ENCODE results near the gene ZMIZ1. TPM values are rescaled to one million over a fixed set of nuclear protein-coding genes. Genes with fewer than 3 reads are reported as not detected.

Gene ZMIZ1
- polyA plus RNA-seq, 2 of the 4 experiments (the other 2 are of a cell fraction) = 8.1 to 30.3 TPM

DNA sequence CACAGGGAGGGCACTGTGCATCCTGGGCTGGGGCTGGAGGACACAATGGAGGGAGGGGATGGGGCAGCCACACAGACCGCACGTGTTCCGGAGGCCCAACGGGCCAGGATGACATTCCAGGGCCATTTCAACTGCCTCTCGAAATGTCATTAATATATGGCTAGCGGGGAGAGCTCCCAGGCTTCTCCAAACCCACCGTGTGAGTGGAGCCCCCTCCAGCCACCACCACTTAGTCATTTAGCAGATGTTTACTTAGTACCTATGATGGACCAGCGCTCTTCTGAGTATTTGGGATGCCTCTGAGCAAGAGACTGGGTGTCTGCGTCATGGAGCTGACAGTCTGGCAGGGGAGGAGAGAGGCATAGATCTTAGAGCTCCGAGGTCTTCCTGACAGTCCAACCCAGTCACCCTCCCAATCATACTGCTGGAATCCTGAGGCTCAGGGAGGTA is 107.3 kb downstream of the ZMIZ1 start:
- TF ChIP-seq MYC (IDR thresholded peaks at IDR 0.05; ENCODE audit: borderline replicate concordance, low read length) = no peak
- TF ChIP-seq TP53 (CRISPR knock-in tag; IDR thresholded peaks at IDR 0.05) = no peak
- no peak for TF ChIP-seq KDM1A (IDR thresholded peaks at IDR 0.05; ENCODE audit: low read depth)
- TF ChIP-seq, protein P1, sequence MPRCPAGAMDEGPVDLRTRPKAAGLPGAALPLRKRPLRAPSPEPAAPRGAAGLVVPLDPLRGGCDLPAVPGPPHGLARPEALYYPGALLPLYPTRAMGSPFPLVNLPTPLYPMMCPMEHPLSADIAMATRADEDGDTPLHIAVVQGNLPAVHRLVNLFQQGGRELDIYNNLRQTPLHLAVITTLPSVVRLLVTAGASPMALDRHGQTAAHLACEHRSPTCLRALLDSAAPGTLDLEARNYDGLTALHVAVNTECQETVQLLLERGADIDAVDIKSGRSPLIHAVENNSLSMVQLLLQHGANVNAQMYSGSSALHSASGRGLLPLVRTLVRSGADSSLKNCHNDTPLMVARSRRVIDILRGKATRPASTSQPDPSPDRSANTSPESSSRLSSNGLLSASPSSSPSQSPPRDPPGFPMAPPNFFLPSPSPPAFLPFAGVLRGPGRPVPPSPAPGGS (IDR thresholded peaks at IDR 0.05) = no peak
- no peak for TF ChIP-seq NFE2L2 (conservative IDR thresholded peaks at IDR 0.05; ENCODE audit: low read length)
- TF ChIP-seq, protein P2, sequence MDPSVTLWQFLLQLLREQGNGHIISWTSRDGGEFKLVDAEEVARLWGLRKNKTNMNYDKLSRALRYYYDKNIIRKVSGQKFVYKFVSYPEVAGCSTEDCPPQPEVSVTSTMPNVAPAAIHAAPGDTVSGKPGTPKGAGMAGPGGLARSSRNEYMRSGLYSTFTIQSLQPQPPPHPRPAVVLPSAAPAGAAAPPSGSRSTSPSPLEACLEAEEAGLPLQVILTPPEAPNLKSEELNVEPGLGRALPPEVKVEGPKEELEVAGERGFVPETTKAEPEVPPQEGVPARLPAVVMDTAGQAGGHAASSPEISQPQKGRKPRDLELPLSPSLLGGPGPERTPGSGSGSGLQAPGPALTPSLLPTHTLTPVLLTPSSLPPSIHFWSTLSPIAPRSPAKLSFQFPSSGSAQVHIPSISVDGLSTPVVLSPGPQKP (IDR thresholded peaks at IDR 0.05; ENCODE audit: low read depth, low read length) = no peak
- TF ChIP-seq JUNB (IDR thresholded peaks at IDR 0.05) = peak; percentile 36
- TF ChIP-seq ZNF302 (CRISPR knock-in tag; IDR thresholded peaks at IDR 0.05) = no peak
- TF ChIP-seq FOSL2 (IDR thresholded peaks at IDR 0.05) = no peak
- 0 out of 2 replicates have a peak, but pooled peaks have one; percentile 8 for TF ChIP-seq FOSL2 (CRISPR knock-in tag; IDR thresholded peaks at IDR 0.05)
- no peak for TF ChIP-seq RFX5 (IDR thresholded peaks at IDR 0.05)
- TF ChIP-seq RARB (CRISPR knock-in tag; IDR thresholded peaks at IDR 0.05) = no peak
- TF ChIP-seq, protein P3, sequence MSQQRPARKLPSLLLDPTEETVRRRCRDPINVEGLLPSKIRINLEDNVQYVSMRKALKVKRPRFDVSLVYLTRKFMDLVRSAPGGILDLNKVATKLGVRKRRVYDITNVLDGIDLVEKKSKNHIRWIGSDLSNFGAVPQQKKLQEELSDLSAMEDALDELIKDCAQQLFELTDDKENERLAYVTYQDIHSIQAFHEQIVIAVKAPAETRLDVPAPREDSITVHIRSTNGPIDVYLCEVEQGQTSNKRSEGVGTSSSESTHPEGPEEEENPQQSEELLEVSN (IDR thresholded peaks at IDR 0.05; ENCODE audit: borderline replicate concordance, low read depth) = no peak
- DNase-seq (ENCODE audit: low read depth in 1 of 2, low spot score in 1 of 2) = no peak
- H3K4me3 ChIP-seq = no peak overlapping the region
- 76% methylated on average over 9 of the region's 10 CpGs for WGBS (ENCODE audit: missing lambda C conversion rate)
- CTCF ChIA-PET = interaction anchor here (0.8 to 14.2 kb wide), 5 partner anchors 12 to 27 kb away, joined by 3 to 199 read pairs (median 4); no protein-coding TSS in a partner anchor
- H3K4me1 ChIP-seq = peaks cover 88% of the 10 kb centered on the region
- POLR2A ChIA-PET = no interaction called here
- H3K9me3 ChIP-seq = no peaks in the 10 kb centered on the region
- peak; percentile 14 to 56; a peak in 4 of 6 replicates for ATAC-seq
- peak overlapping the region; percentile 41 for H3K4me2 ChIP-seq
- FAIRE-seq = no peak
- peak overlapping the region; percentile 66 to 90; a peak in 5 of 6 replicates for H3K27ac ChIP-seq

DNA sequence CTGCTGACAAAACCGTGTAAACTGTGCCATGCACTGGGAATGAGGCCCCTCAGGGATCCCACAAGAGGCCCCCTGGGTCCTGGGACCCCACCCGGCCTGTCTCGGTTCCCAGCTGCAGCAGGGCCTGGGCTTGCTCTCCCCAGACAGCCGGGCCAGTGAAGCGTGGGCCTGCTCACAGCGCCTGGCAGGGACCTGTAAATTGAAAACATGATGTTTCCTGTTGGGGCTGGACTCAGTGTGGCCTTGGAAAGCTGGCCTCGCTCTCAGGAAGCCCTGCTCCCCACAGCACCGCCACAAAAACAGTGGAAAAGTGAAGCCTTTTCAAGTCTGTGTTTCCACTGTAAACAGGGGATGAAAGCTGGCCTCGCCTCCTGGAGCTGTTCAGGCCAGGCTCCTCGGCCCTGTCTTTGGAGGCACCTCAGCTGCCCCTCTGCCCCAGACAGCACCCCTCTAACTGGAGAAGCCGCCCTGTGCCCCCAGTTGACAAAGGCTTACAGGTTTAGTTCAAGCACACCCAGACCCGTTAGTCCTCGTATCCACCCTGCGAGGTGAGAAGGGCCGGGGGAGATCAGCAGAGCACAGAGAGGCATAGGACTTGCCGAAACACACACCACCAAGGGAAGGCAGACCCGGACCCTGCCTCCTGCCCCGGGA is 108.3 kb downstream of the ZMIZ1 start:
- Histone ChIP-seq H3K4me1 (peaks cover 96% of the 10 kb centered on the region), H3K27ac (peak overlapping the region; percentile 66 to 90; a peak in 5 of 6 replicates), H3K9me3 (no peaks in the 10 kb centered on the region), H3K4me3 (no peak overlapping the region), H3K4me2 (peak overlapping the region; percentile 54; the same call in 2 of the 3 replicates)
- no peak for TF ChIP-seq SMC3 (IDR thresholded peaks at IDR 0.05)
- TF ChIP-seq RCOR1 (IDR thresholded peaks at IDR 0.05; ENCODE audit: low read depth, low read length) = no peak
- DNase-seq (ENCODE audit: low read depth in 1 of 2, low spot score in 1 of 2) (no peak), ATAC-seq (no peak), FAIRE-seq (no peak)
- WGBS (ENCODE audit: missing lambda C conversion rate) = 85% methylated on average over 9 of the region's 18 CpGs
- ChIA-PET CTCF (interaction anchor here (0.6 to 14.2 kb wide), 8 partner anchors 9 to 109 kb away, joined by 3 to 199 read pairs (median 4); no protein-coding TSS in a partner anchor), POLR2A (no interaction called here)

DNA sequence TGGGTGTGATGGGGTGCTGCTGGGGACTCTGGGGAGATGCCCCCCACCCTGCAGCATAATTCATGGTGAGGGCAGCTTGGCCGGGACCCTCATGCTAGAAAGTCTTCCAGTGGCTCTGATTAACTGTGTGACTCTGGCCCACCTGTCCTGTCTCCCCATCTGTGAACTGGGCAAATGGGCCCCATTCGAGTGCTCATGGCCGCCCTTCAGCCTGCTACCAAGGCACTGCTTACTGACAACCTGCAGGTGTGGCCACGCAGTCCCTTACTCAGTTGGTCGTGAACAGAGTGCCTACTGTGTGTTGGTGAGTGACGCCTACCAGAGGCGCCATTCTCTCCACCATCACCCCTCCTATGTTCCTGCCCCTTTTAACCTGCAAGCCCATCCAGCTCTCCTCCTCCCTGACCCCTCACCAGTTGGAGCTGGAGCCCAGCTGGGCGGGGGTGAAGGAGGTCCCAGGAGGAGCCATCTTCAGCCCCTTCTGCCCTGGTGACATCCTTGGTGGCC is 109.4 kb downstream of the ZMIZ1 start:
- CTCF ChIA-PET = interaction anchor here (0.7 to 14.2 kb wide), 7 partner anchors 10 to 110 kb away, joined by 3 to 199 read pairs (median 4); no protein-coding TSS in a partner anchor
- no peak for FAIRE-seq
- no peak for DNase-seq (ENCODE audit: low read depth in 1 of 2, low spot score in 1 of 2)
- Histone ChIP-seq H3K4me2 (peak overlapping the region; percentile 54), H3K4me1 (peaks cover 100% of the 10 kb centered on the region), H3K27ac (peak overlapping the region; percentile 66 to 90; a peak in 5 of 6 replicates), H3K9me3 (no peaks in the 10 kb centered on the region), H3K4me3 (no peak overlapping the region)
- WGBS (ENCODE audit: missing lambda C conversion rate) = 93% methylated on average over 8 of the region's 8 CpGs
- ATAC-seq = no peak
- TF ChIP-seq RARB (CRISPR knock-in tag; IDR thresholded peaks at IDR 0.05) = no peak
- POLR2A ChIA-PET = no interaction called here
